Liver (tissue), 3 donors: ENCODE data around the gene TH.

Experiments
- CTCF ChIP-seq: fragments of 150-350 bp; IDR thresholded peaks from 2 replicates; pipeline ENCODE4 v1.5.1; 2017; ENCODE audit warnings: improper control_type of control experiment, low read depth, low read length; ENCODE audit not compliant: missing input control
- MAX ChIP-seq: IDR thresholded peaks from 2 replicates; pipeline ENCODE4 v1.6.1; 2016; ENCODE audit warnings: antibody characterized with exemption
- RAD21 ChIP-seq, 2 donors: IDR thresholded peaks; 2 replicates each; pipeline ENCODE4 v1.6.1; 2016; ENCODE audit warnings: antibody characterized with exemption in 2 of 2, mild to moderate bottlenecking in 2 of 2
- donor health status: healthy.
- donor health status: healthy.

- TF ChIP-seq MAX: no peak
- no peak for TF ChIP-seq RAD21 (IDR thresholded peaks at IDR 0.05)
- no peak for TF ChIP-seq CTCF
These were observed 41.8 kb downstream of the TH start for GRCh38 chr11:2129699-2130366.
